Endothelial cell of hepatic sinusoid (primary cell): ENCODE measurements around the gene TANGO2.

Source experiments
- in situ Hi-C: cut with HindIII; loops from 2 replicates; pipeline ENCODE4 v1.10.0; 2017; ENCODE audit warnings: low sequenced_read_pairs

Gene TANGO2

DNA sequence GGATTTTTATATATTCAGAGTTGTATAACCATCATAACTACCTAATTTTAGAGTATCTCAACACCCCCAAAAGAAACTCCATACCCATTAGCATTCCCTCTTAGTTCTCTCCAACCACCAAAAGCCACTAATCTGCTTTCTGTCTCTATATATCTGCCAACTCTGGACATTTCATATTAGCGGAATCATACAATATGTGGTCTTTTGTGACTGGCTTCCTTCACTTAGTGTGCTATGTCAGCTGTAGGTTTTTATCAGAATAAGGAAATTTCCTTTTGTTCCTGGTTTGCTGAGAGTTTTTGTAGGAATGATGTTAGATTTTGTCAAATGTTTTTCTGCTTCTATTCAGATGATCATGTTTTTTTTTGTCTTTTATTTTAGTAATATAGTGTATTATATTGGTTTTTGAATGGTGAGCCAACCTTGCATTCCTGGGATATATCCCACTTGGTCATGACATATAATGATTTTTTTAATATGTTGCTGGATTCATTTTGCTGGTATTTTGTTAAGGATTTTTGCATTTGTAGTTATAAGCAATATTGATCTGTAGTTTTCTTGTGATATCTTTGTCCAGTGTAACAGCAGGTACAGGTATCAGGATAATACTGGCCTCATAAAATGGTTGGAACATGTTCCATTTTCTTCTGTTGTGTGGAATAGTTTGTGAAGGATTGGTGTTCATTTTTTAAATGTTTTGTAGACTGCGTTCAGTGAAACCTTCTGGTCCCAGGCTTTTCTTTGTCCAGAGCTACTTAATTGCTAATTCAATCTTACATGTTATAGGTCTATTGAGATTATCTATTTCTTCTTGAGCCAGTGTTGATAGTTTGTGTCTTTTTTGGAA, 75.9 kb downstream of the TANGO2 start:
- in situ Hi-C loops, result no loop called here

DNA sequence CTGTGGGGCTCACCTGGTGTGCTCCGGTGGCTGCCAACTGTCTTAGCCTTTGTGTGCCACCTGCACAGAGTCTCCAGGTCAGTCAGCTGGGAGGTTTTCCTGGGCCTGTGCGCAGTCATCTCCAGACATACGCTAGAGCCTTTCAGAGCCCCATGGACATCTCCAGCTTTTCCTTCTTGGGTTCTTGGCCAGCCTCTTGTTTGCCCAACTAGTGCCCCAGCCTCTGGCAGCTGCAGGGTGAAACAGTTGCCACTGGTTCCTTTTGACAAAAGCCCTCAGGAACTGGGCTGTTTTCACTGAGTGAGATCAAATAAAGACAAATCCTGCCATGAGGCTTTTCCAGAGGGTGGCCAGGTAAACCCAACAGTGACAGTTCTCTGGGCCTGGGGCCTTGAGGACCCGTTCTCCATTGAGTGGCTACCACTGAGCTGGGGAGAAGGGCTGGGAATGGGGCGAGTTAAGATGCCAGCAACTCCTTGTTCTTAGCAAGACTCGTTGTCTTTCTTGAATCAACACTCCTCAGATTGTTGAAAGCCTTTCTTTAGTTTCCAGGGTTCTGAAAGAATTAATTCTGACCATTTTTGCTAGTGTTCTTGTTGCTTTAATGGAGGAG, 78.3 kb downstream of the TANGO2 start:
- in situ Hi-C loops, result no loop called here

- in situ Hi-C loops, result no loop called here
Observed at GRCh38 chr22:20101638-20102037, 80.7 kb downstream of the TANGO2 start.

- in situ Hi-C loops, result no loop called here
Observed at GRCh38 chr22:20102203-20102780, 81.4 kb downstream of the TANGO2 start.

DNA sequence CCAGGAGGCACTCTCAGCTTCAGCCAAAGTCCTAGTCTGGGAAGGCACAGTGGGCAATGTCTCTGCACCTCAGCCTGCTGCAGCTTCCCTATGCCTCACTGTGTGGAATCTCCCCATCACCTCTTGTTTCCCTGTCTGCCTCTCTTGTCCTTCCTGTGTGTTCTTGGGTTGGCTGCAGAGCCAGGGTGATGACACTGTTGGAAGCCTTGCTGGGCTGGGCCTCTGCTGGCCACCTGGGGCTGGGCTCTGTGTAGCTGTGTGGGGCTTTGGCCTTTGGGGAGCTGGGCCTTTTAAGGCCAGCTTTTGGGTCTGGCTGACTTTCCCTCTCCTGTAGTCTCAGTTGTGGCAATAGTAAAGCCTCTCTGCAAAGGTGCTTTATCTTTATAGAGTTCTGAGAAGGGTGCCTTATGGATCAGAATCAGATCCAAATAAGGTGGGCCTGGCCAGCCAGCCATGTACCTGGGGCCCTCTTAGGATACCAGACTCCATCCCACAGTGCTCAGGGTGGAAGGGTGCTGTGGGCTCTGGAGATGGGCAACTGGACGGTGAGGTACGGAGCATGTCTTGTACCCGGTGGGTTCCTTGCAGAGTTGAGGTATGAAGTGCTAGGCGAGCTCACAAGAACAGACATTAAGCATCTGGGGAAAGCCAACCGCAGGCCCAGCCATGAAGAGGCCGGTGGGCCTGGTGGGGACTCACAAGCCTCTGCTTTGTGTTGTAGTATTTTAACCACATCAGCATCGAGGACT, 84.7 kb downstream of the TANGO2 start:
- in situ Hi-C loops, result no loop called here

DNA sequence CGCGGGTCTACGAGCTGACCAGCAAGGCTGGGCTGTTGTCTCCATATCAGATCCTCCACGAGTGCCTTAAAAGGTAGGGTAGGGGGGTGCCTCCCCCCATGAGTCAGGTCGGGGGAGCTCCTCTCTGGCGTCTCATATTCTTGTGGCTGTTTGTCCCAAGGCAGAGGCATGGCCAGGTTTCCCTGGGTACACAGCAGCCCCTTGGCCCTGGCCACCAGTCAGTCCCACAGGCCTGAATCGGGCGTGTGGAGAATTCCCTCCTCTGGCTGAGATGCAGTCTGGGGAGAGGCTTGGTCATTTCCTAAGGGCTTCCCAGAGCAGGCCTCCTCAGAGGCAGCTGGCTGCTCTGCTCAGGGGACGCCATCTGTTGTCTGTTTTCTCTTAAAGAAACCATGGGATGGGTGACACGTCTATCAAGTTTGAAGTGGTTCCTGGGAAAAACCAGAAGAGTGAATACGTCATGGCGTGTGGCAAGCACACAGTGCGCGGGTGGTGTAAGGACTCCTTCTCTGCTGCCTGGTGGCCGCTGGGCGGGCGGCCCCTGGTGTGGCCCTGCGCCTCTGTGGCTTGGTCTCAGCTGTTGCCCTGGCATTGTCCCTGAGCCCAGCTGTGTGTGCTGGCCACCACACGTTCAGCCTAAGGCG, 85.4 kb downstream of the TANGO2 start:
- in situ Hi-C loops, result no loop called here

DNA sequence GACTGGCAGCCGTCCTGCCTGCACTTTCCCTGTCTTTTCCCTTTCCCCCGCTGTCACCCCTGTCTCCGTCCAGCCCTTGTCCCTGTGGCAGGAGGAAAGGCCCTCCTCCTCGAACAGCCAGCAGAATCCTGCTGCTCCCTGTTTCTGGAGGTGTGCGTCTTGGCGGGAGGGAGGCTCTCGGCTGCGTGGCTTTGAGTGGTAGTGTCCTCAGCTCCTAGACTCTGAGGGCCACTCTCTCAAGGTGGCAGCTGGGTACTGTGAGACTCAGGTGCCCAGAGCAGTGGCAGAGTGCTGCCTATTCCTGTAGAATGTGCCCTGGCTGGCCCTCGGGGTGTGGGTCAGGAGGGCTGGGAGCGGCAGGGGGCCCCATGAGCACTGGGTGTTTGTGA, 85.9 kb downstream of the TANGO2 start:
- in situ Hi-C loops, result no loop called here

- in situ Hi-C loops, result no loop called here
Observed at GRCh38 chr22:20107471-20107901, 86.6 kb downstream of the TANGO2 start.

DNA sequence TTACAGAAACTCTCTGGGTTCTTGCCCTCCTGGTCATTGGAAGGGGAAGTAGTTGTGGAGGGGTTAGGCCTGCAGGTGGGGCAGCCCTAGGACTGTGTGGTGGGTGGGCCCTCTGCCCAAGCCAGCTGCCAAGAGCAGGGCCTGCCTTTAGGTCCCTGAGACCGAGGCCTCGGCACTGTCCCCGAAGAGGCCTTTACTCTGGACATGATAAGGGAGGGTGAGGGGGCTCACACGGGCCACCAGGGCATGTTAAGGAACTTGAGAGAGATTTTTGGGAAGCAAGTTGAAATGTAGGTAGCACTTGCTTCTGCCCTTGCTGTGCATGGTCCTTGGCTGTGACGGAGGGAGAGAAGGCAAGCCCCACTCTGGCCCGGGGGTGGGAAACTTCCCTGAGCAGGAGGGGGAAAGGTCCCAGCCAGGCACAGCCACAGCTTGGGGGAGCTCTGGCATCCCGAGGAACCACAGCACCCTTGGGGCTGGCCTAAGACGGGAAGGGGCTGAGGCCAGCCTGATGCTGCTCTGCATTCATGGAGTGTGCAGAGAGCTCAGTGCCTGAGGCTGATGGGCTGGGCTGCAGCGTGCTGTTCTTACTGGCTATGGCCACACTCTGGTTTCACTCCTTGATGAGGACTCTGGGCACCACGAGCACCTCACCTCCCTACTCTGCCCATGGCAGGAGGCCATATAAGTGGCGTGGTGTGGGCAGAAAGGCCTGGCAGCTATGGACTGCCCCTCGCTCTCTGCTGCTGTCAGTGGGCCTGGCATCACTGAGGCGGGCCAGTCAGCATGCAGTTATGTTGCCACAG, 87.2 kb downstream of the TANGO2 start:
- in situ Hi-C loops, result no loop called here

GRCh38 chr22:20108757-20109230, 87.9 kb downstream of the TANGO2 start:
- in situ Hi-C loops, result no loop called here

DNA sequence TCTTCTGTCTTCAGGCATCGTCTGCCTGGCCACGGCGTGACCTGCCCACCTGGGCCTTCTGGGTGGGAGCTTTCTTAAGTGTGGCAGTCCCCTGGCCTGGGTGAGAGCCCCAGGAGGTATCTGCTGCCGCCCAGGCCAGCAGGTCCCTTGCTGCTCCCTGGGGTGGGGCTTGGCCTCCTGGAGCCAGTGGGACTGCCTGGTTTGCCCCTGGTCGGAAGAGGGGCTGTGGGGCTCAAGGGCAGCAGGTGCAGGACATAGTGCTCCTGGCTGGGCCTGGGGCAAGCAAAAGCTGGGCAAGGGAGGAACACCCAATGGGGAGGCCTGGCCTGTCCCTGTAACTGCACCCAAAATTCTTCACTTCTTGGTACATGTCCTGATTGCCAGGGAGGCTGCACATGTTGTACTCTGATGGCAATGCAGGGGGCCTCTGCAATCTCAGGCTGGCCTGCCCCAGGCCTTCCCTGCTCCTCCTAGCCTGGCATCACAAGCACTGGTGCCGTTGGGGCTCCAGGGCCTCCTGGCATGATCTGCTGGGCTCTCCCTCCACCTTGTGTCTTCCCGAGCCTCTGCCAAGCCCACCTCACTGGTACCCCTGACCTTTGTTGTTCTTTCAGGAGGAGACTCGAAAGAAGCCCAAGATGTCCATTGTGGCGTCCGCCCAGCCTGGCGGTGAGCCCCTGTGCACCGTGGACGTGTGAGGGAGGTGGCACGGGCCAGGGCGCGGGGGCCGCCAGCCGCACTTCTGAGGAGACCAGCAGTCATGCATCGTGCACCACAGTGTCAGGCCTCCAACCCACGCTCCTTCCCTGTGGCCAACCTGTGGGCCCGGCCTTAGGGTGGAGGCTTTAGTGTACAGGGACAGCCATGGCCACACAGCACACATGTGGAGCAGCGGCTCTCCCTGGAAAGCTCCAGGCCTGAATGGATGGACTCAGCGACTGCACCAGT, 88.8 kb downstream of the TANGO2 start:
- in situ Hi-C loops, result no loop called here

DNA sequence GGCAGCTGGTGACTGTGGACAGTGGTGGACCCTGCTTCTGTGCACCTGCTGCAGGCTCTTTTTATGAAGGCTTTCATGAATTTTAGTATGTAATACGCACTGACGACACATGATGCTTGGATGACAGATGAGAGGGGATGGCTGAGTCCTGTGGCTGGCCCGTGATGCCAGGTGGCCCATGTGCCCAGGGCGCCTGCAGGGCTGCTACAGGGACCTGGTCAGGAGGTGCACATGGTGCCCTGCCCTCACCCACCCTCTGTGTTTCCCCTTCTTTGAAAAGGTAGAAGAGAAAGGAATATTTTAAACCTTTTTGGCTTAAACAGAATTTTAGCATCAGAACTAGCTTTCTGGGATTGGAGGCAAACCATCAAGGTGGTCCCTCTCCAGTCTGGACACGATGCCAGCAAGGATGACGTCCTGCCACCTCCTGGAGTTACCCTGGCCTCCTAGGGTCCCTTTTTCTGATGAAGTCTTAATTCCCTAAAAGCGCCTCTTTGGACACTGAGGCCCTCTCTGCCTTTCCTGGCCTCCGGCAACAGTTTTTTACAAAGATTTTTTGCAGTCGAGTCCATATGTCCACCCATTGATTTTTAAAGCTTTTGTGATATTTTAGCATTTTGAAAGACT, 89.6 kb downstream of the TANGO2 start:
- in situ Hi-C loops, result no loop called here

GRCh38 chr22:20111045-20111688, 90.3 kb downstream of the TANGO2 start:
- in situ Hi-C loops, result no loop called here

DNA sequence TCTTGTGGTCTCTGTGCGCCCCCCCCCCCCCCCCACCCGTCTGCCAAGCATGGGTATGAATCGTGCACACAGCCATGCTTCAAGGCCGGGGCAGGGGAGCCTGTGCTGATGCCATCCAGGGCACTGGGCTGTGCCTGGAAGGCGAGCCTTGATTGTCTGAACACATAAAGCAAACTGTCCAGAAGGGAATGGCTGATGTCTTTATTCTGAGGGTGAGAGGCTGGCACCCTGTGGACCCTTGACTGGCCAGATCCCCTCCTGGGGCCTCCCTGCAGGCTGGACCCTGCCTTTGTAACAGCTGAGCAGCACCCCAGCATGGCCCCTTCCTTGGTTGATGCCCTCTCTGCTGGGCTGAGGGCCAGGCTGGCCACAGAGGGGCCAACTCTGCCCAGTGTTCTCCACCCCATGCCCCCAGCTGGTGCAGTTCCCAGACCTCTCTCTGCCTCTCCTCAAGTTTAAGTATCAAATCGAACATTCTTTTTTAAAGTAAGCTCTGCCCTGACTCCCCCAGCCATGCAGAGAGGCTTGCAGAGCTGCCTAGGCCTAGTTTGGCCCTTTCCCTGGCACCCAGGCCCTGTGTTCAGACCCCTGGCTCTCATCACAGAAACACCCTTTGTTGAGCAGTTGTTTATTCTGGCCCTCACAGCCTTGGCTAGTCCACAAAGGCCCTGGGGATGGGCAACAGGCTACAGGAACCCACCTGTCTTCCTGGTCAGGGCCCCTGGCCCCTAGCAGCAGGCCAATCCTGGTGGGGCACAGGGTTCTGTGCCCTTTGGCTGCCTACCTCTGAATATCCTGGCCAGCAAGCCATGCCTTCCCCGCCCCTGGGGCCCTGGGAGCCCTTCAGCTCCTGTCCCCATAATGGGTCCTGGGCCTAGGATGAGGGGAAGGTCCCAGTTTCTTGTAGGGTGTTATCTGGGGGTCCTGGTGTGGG, 91.0 kb downstream of the TANGO2 start:
- in situ Hi-C loops, result no loop called here

DNA sequence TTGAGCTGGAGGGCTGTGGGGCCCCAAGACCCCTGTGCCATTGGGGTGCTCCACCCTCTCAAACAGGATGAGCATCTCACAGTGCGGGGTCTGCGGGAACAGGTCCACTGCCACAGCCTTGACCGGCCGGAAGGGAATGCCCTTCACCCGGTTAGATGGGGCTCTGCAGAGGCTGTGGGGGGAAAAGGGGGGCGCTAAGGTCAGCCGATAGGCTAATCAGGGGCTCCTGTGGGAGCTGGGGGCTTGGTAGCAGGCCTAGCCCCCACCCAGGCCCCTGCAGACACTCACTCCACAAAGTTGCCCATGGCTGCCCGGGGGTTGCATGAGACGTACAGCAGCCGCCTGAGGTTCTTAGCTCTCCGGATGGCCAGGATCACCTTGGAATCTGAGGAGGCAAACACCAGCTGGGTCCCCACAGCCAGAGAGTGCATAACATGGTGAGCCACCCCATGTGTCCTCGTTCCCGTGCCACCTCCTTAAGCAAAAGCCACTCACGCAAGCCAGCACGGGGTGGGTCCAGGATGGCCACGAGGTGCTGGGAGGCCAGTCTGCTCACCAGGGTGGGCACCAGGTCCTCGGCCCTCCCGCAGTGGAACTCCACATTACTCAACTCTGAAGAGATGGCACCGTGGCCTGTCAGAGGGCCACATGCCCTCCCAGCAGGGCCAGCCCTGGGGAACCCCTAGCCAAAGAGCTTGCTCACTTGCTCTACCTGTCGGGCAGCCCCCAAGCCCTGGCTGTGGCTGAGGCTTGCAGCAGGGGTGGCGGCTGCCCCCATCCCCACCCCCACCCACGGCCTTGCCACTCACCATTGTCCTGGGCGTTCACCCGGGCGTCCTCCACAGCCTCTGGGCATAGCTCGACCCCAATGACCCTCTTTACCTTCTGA, 92.0 kb downstream of the TANGO2 start:
- in situ Hi-C loops, result no loop called here
